ENCODE results near the gene COX11.
A peak's percentile ranks its signal among the peaks of the same experiment; 100 is the strongest.

COX11 gene, protein sequence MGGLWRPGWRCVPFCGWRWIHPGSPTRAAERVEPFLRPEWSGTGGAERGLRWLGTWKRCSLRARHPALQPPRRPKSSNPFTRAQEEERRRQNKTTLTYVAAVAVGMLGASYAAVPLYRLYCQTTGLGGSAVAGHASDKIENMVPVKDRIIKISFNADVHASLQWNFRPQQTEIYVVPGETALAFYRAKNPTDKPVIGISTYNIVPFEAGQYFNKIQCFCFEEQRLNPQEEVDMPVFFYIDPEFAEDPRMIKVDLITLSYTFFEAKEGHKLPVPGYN
- 10.6 to 40.7 (median 25.9) reads per million in 17 experiments for total RNA-seq

DNA sequence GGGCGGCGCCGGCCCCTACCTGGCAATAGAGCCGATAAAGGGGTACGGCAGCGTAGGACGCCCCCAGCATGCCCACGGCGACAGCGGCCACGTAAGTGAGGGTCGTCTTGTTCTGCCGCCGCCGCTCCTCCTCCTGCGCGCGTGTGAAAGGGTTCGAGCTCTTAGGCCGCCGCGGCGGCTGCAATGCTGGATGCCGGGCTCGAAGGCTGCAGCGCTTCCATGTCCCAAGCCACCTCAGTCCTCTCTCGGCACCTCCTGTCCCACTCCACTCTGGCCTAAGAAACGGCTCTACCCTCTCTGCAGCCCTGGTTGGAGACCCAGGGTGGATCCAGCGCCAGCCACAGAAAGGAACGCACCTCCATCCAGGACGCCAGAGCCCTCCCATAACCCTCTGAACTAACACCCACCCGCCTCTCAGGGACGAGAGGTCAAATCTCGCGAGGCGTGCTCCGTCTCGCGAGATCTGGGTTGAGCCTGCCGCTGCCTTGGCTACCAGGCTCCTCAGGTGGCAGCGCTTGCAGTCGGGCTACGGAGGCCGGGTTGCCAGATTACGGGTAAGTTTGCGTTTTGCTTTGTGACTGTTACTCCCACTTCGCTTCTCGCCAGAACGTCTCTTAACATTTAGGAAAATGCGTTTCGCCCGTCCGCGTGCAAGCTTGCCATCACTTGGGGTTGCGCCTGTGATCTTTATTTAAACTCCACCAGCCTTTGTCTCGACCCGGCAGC is at the start of gene COX11, which contains the start of gene STXBP4:
TSS of gene COX11 (minus strand) at position 393 of the 726 bp plus-strand sequence. CDS start at position 385, 8 bp downstream.
TSS of gene STXBP4 (plus strand) at position 504 of the 726 bp plus-strand sequence. CDS start 17,455 bp downstream, outside the sequence.
- peak; percentile 98 to 99 (median 98) for DNase-seq

DNA sequence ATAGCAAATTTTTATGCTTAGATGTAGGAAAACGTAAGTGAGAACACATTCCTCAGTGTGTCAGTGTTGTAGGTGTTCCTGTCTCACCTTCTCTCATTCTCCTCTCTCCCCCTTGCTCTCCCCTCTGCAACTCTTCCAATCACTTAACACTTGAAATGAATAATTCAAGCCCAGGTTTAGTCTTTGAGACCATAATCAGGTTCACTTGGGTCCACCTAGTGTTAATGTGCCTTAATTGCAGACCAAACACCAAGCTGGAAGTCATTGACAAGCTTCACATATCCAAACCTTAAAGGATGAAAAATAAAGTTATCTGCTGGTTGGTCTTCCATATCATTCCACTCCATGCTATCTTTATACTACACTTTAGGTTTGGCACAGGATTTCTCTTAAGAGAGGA is 37.1 kb upstream of the COX11 start:
- peak; percentile 5 to 47 (median 29) for DNase-seq

DNA sequence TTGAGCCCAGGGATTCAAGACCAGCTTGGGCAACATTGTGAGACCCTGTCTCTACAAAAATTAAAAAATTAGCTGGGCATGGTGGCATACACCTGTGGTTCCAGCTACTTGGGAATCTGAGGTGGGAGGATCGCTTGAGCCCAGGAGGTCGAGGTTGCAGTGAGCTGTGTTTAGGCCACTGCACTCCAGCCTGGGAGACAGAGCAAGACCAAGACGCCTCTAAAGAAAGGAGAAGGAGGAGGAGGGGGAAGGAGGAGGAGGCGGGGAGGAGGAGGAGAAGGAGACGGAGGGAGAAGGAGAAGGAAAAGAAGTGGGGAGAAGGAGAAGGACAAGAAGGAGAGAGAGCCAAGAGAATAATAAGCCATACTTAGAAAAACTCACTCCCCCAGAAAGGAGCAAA is 36.0 kb upstream of the COX11 start:
- DNase-seq, result no peak

DNA sequence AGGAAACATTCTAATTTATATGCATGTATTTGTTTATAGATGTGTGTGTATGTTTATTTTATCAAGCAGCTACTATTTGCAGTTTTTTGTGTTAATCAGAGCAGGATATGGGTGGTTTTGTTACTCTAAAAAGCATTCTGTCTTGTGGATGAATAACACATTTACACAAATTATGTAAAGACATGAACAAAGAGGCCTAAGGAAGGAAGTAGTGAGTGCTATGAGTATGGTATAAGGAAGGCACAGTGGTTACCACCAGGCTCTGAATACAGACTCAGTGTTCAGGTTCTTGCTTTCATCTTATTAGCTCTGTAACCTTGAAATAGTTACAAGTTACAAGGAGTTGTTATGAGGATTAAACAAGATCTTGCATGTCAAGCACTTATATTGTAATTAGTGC is 34.0 kb upstream of the COX11 start:
- no peak for DNase-seq

DNA sequence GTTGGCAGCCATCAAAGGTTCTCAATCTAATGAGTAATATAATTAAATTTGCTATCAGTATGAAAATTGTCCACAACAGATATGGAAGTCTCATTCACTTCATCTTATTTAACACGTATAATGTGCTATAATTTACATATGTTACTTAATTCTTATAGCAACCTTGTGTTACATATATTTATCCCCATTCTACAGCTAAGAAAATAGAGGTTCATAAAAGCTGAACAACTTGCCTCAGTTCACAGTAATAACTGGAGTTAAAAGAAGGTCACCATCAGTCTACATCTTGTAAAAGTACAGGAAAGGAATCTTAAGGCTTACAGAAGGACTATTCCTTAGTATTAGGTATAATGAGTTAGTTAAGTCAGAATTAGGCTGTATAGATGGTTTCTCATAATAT is 28.0 kb upstream of the COX11 start:
- no peak for DNase-seq

DNA sequence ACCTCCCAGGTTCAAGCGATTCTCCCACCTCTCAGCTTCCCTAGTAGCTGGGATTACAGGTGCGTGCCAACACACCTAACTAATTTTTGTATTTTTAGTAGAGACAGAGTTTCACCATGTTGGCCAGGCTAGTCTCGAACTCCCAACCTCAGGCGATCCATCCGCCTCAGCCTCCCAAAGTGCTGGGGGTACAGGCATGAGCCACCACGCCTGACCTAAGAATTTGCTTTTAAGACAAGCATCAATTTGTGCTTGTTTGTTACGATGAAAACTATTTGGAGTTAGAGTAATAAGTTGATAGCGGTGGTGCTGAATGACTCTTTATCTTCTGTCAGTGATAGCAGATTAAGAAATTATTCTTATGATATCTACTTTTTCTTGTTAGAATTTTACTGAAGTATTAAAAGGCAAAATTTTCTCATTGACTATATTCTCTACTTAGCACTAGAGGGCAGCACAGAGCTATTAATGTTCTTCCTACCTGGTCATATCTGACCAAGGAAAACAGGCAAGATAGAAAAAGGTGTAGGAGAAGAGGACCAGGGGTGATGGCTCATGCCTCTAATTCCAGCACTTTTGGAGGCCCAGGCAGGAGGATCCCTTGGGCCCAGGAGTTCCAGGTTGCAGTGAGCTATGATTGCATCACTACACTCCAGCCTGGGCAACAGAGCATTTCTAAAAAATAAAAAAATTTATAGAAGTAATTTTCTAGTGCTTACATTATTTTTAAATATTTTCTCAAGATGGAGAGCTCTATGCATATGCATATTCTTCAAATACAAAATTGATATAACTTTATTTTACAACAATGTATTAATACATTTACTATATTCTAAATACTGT is 24.6 kb upstream of the COX11 start:
- peak; percentile 31 to 79 (median 53) for DNase-seq

DNA sequence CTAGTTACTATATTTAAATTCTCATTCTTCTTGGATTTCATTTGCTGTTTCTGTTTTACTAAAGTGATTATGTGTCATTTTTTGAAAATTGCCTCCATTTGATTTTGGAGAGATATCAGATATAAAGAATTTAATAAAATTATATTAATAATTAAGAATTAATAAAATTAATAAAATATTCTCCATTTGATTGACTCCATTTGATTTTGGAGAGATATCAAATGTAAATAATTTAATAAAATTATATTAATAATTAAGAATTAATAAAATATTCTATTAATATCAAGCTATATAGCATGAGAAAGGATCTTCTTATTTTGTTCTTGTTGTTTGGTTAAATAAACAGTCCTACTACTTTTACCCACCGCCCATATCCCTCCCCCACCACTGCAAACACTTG is 23.1 kb upstream of the COX11 start:
- no peak for DNase-seq

DNA sequence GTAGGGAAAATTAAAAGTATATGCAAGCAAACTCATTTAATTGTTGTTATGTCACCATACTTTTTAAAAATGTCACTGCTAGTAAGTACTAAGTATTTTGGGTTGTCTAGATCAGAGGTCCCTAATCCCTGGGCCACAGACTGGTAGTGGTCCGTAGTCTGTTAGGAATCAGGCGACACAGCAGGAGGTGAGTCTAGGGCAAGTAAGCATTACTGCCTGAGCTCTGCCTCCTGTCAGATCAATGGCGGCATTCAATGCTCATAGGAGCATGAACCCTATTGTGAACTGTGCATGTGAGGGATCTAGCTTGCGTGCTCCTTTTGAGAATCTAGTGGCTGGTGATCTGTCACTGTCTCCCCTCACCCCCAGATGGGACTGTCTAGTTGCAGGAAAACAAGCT is 21.7 kb upstream of the COX11 start:
- no peak for DNase-seq

DNA sequence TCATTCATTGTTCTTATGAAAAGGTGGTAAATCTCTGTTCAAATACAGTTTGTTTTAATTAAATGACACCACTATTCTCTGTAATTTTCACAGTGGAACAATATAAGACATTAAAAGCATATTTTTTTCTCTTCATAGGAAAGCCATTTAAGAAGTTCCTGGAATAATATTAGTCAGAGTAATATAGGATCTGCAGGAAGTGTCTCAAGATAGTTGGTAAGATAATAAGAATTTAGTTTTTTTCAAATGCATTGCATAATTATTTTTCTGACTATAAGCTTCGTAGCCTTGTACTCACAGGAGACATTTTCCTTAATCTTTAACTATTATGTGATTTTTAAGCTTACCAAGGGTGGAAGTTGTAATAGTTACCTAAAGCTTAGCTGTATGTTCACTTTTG is 17.0 kb upstream of the COX11 start:
- DNase-seq, result no peak

DNA sequence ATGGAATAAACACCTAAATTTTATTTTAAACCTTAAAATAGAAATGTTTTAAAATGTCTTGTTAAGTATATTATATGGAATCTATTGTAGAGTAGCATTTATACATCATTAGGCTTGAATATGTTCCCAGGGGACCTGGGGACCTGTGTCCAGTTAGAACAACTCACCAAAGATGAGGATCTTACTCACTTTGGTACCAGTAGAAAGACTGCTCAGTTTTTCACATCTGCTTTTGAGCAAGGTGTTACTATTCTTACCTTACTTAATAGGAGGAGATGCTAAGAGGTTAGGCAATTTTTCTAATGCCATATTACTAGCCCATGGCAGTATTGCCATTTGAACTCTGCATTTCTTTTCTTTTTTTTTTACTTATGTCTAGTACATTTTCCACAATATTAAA is 14.8 kb upstream of the COX11 start:
- no peak for DNase-seq

DNA sequence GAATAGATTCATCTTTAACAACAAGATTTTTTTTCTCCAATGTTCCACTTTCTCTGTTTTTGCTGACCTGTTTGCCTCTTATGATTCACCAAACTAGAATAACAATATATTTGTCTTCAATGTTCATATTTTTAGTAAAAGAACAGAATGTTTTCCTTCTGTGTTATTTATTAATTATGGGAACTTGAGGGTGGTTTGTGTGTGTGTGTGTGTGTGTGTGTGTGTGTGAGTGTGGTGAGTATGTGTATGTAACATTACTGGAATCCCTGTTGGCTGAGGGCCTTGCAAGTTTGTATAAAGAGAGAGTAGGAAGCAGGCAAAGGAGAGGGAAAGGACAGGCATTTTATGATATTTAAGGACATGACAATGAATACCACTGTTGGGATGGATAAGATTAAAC is 13.9 kb upstream of the COX11 start:
- no peak for DNase-seq

DNA sequence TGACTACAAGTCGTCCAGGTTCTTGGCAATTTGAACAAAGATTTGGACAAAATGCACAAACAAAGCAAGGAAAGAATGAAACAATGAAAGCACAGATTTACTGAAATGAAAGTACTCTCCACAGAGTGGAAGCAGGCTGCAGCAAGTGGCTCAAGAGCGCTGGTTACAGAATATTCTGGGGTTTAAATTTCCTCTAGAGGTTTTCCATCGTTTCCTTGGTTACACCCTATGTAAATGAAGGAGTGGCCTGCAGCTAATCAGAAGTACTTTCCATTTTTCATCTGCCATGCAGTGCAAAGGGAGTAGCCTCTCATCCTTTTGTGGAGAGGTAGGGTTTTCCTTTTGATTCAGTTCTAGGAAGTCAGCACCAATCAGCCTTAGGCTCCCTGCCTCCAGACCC is 11.9 kb upstream of the COX11 start:
- no peak for DNase-seq

DNA sequence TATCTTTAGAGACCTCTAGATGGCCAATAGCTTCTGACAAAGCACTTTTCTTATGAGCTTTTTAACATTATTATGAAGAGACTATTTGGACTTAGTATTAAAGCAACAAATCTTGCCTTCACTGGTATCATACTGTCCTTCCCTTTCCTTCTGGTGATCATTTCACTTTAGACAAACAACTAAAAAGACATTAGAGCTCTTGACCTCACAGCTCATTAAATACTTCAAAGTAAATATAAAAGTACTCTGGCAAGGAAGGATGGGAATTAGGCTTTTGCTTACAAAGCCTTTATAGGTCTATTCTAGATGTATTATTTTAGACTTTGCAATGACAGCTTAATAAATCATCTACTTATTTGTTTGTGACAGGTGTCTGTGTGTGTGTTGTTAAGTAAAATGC is 11.2 kb upstream of the COX11 start:
- DNase-seq, result no peak

DNA sequence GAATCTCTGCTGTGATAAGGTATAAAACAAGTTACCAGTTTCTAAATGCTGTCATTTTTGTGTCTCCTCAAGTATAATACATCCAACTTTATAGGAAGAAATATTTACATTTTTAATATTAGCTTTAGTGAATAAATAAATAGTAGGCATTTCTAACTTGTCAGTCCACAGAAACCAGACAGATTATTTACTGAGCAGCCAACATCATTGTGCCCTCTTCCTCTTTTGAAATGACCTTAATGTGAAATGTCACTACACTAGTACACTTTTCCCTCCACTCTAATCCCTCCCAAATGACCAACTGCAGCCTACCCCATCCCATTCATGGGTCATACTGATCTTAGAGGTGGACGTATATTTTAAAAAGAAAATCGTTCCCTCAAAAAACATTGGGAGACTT is 9.3 kb upstream of the COX11 start:
- no peak for DNase-seq

DNA sequence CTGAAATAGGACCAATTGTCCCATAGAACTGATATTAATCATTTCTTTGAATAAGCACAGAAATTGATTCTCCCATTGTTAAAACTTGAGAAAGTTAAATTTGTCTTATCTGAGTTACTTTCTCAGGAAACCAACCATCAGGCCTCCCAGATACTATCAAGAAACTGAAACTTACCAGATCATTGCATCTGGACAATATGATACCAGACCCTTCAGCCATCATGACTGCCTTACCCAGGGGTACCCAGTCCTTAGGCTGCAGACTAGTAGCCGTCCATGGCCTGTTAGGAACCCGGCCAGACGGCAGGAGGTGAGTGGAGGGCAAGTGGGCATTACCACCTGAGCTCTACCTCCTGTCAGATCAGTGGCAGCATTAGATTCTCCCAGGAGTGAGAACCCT is 7.9 kb upstream of the COX11 start:
- DNase-seq, result no peak

DNA sequence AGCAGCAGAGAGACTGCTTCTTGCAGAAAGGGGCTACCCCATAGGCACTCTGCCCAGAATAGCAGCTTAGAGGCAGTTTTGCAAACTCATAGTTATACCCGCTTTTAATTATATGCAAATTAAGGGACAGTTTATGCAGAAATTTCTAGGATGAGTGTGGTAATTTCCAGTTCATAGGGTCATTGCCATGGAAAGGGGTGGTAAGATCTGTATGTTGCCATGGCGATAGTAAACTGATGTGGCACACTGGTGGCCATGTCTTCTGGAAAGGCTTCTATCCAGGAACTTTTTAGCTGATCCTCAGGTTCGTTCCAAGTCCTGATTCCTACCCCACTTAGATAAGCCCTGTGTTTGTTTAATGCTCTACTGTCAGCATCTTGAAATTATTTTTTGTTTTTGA is 6.3 kb upstream of the COX11 start:
- DNase-seq, result no peak

DNA sequence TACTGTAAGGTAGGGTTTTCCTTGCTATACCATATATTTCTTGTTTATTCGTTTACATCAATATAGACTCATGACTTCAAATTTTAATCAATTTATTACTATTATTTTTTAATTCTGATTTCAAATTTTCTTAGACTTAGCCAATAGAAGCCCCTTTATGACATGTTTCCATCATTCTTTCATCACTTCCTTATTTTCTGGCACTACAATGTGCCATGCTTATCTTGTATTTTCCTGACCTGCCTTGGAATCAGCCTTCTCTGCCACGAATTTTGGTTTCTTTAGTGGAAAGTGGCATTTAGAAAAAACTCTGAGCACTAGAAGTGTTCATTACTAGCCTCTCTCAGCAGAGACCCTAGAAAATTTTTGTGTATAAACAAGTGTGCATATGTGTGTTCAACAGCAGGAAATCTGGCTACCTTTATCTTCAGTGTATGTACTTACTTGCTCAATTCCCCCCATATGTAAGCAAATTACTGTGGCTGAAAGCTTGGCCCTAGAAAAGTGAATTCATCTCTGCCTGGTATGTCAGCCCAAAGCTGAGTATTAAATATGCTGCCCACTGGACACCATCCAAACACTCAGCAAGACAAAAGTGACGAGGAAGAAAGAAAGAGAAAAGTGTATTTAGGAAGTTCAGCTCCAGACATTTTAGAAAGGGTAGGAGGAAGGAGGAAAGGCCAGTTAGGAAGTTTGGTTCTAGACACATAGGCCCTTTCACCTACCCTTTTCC is 4.1 kb upstream of the COX11 start:
- no peak for DNase-seq

DNA sequence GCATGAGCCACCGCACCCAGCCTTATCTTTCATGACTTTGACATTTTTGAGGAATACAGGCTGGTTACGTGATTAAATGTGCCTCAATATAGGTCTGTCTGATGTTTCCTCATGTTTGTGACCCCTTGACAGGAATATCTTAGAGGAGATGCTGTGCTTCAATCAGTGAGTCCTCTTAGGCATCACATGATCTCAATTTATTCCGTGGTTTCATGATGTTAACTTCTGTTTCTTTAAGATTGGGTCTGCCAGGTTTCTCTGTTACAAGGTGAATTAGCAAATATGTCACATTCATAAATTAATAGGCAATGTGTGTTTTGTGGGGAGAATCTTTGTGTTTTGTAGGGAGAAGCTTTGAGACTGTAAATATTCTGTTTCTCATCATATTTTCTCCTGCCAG is 3.4 kb upstream of the COX11 start:
- no peak for DNase-seq

DNA sequence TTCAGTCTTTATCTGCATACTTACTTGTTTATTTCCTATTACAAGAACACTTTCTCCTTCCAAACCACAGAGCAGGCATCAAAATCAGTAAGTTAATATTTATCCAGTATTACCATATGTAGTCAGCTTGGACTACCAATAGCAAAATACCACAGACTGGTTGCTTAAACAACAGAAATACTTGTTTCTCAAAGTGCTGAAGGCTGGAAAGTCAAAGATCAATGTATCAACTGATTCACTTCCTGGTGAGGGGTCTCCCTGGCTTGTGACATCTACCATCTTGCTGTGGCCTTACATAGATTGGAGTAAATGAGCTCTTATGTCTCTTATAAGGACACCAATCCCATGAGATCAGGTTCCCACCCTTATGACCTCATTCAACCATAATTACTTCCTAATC is 2.7 kb upstream of the COX11 start:
- DNase-seq, result no peak

DNA sequence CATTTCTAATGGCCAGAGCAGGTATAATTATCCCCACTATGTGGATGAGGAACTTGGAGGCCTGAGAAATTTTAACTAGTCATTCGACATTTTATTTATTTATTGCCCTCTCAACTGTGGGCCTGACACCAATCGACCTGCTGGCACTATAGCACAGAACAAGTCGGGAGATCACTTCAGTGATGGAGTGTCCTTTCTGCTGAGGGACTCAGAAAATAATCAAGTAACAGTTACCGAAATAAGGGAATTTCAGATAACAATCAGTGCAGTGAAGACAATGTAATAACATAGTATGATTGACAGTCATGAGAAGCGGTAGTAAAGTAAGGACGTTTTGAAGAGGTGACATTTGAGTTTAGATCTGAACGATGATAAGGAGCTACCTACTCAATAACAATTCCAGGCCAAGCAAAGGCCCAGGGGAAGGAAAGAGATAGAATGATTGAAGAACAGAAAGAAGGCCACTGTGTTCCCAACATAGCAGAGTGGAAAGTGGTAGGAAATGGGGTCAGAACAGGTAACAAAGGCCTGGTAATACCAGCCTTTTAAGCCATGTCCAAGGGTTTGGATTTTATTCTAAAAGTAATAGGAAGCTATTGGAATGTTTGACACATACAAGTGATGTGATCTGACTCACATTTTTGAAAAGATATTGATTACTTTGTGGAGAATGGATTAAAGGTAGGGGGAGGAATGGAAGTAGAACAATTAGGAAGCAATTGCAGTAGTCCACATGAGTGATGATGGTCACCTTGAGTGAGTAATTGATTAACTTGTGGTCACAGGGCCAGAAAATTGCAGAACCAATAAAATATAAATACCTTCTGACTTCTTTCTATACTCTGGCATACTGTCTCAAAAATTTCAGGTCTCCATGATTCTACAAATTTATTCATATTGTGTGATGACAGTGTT is 1.5 kb upstream of the COX11 start:
- DNase-seq, result no peak

DNA sequence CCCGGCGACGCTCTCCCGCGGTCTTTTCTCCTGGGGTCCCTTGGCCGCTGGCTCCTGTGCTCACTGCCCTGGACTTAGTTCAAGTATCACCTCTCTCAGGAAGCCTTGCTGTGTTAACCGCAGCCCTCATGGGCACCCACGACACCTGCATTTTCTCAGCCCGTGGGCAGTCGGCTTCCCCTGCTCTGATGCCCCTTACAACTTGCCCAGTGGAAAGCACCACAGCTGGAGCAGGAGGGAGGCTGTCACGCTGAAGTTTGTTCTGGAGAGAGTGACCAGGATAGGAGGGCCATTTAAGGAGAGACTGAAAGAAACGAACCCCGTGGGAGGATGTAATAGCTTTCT is 506 bp upstream of the COX11 start:
- peak in 3 of 4 experiments; percentile 17 to 35 (median 21) for DNase-seq

All from suppressor macrophage (primary cell).